Hematopoietic multipotent progenitor cell treated with erythropoietin and hydrocortisone succinate and interleukin-3 and kit ligand, for 8 days (in vitro differentiated cells): Measurements from ENCODE around the gene SH3RF2.
"Not testable (repeated sequence)": the region's sequence is repeated elsewhere in the genome, so short reads cannot be mapped to it uniquely, and the experiment has no call there.

Experiments used
- DNase-seq: peaks from one replicate; pipeline ENCODE4 v3.0.0-alpha.2; 2015

SH3RF2 gene

GRCh38 chr5:145949474-145949873 is 13.1 kb downstream of the SH3RF2 start:
- DNase-seq: no peak

- DNase-seq: no peak
These were observed 14.7 kb downstream of the SH3RF2 start for GRCh38 chr5:145951071-145951470.

GRCh38 chr5:145953202-145953601 is 16.8 kb downstream of the SH3RF2 start:
- DNase-seq: no peak

- not testable (repeated sequence) for DNase-seq
These were observed 17.8 kb downstream of the SH3RF2 start for GRCh38 chr5:145954140-145954539.

GRCh38 chr5:145957388-145957787 is 21.0 kb downstream of the SH3RF2 start:
- no peak for DNase-seq

GRCh38 chr5:145958436-145958835 is 22.1 kb downstream of the SH3RF2 start:
- DNase-seq: no peak

GRCh38 chr5:145960166-145960565 is 23.8 kb downstream of the SH3RF2 start:
- DNase-seq: no peak

- no peak for DNase-seq
These were observed 24.6 kb downstream of the SH3RF2 start for GRCh38 chr5:145960848-145961600.

GRCh38 chr5:145962001-145962400 is 25.6 kb downstream of the SH3RF2 start:
- no peak for DNase-seq

GRCh38 chr5:145964008-145964407 is 27.6 kb downstream of the SH3RF2 start:
- DNase-seq: not testable (repeated sequence)

GRCh38 chr5:145965804-145966203 is 29.4 kb downstream of the SH3RF2 start:
- DNase-seq: no peak

- DNase-seq: no peak
These were observed 30.9 kb downstream of the SH3RF2 start for GRCh38 chr5:145967296-145967695.

- DNase-seq: no peak
These were observed 32.8 kb downstream of the SH3RF2 start for GRCh38 chr5:145968970-145969713.

GRCh38 chr5:145969714-145970092 is 33.3 kb downstream of the SH3RF2 start:
- DNase-seq: no peak

- no peak for DNase-seq
These were observed 34.7 kb downstream of the SH3RF2 start for GRCh38 chr5:145971108-145971507.

GRCh38 chr5:145971701-145972100 is 35.3 kb downstream of the SH3RF2 start:
- DNase-seq: no peak

- no peak for DNase-seq
These were observed 38.6 kb downstream of the SH3RF2 start for GRCh38 chr5:145975001-145975360.

GRCh38 chr5:145975361-145976066 is 39.1 kb downstream of the SH3RF2 start:
- peak; percentile 15 for DNase-seq

- DNase-seq: no peak
These were observed 40.2 kb downstream of the SH3RF2 start for GRCh38 chr5:145976431-145977155.

- no peak for DNase-seq
These were observed 41.8 kb downstream of the SH3RF2 start for GRCh38 chr5:145978171-145978570.

- DNase-seq: no peak
These were observed 42.3 kb downstream of the SH3RF2 start for GRCh38 chr5:145978708-145979107.

- DNase-seq: no peak
These were observed 43.2 kb downstream of the SH3RF2 start for GRCh38 chr5:145979270-145980223.
